ENCODE results near the gene LGALS12. TPM values are rescaled to one million over a fixed set of nuclear protein-coding genes. Genes with fewer than 3 reads are reported as not detected.

Gene LGALS12
- total RNA-seq, 2 donors from 2014 or later, result 0.24 TPM; not detected in 1

DNA sequence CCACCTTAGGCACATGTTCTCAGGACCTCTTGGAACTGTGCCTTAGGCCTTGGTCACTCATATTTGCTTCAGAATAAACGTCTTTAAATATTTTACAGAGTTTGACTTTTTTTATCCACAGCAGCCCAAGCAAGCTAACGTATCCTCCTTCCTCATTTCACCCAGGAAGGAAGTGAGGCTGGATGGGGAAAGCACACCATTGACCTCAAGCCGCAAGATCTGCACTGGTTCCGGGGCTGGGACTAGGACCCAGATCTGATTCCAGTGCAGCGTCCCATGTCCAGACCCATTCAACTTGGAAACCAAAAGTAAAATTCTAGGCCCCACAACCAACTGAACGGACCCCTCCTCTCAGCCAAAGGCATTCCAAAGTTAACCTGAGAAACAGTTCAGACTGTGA lies 2.4 kb upstream of the LGALS12 start:
- no peak for DNase-seq
- no peak overlapping the region for H3K27ac ChIP-seq
- H3K9ac ChIP-seq (ENCODE audit: low read depth in 2 of 2, low read length in 2 of 2), result no peak overlapping the region
- no peak overlapping the region for H3K4me3 ChIP-seq
- intact Hi-C loops (cut with DNase I), result no loop called here
- no peaks in the 10 kb centered on the region for H3K4me1 ChIP-seq
- TF ChIP-seq, protein P1, sequence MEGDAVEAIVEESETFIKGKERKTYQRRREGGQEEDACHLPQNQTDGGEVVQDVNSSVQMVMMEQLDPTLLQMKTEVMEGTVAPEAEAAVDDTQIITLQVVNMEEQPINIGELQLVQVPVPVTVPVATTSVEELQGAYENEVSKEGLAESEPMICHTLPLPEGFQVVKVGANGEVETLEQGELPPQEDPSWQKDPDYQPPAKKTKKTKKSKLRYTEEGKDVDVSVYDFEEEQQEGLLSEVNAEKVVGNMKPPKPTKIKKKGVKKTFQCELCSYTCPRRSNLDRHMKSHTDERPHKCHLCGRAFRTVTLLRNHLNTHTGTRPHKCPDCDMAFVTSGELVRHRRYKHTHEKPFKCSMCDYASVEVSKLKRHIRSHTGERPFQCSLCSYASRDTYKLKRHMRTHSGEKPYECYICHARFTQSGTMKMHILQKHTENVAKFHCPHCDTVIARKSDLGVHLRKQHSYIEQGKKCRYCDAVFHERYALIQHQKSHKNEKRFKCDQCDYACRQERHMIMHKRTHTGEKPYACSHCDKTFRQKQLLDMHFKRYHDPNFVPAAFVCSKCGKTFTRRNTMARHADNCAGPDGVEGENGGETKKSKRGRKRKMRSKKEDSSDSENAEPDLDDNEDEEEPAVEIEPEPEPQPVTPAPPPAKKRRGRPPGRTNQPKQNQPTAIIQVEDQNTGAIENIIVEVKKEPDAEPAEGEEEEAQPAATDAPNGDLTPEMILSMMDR (IDR thresholded peaks at IDR 0.05), result no peak
- H3K36me3 ChIP-seq, result no peaks in the 10 kb centered on the region
- no peaks in the 10 kb centered on the region for H3K27me3 ChIP-seq
- no peaks in the 10 kb centered on the region for H3K9me3 ChIP-seq

DNA sequence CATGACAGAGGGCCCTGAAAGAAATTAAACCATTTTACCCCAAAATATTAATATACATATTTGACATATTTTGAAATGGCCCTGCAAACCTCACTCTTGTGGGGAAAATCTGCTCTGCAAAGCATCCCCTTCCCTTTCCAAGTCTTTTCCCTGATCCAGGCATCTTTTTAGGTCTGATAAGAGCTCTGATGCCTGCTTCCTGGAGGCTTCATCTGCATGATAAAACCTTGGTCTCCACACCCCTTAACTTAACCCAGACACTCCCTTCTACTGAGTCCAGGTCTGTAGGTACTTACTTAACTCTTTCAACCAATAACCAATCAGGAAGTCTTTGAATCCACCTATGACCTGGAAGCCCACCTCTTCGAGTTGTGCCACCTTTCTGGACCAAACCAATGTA lies 1.8 kb upstream of the LGALS12 start:
- Histone ChIP-seq H3K36me3 (no peaks in the 10 kb centered on the region), H3K9me3 (no peaks in the 10 kb centered on the region), H3K9ac (ENCODE audit: low read depth in 2 of 2, low read length in 2 of 2) (no peak overlapping the region), H3K27me3 (no peaks in the 10 kb centered on the region), H3K4me3 (no peak overlapping the region), H3K27ac (no peak overlapping the region), H3K4me1 (no peaks in the 10 kb centered on the region)
- intact Hi-C loops (cut with DNase I), result no loop called here
- TF ChIP-seq, protein P1 (IDR thresholded peaks at IDR 0.05), result no peak
- no peak for DNase-seq

DNA sequence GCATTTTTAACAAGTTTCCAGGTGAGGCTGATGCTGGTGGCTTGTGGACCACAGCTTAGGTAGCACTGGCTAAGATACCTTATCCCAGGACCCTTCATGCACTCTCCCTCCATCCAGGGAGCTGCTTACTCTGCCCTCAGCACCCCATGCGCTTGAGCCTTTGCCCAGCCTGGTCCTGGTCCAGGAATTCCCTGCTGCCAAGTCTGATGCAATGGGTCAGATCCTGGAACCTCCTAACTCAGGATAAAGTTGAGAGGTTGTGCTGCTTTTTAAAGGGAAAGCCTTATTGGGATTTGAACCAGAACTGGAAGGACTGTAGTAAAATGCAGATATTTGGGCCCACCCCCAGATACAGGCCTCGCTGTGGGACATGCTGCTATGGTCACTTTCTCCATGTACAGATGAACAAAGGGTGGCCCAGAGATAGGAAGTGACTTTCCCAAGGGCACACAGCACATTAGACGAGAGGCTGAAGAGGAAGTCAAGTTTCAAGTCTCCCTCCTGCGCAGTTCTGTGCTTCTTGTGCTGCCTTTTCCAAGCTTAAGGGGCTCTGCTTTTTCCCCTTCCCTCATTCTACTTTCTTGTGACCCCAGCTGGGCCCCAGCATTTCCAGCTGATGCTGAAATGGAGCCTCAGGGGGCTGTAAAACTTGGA lies 824 bp upstream of the LGALS12 start:
- DNase-seq, result no peak
- Histone ChIP-seq H3K27ac (no peak overlapping the region), H3K4me3 (no peak overlapping the region), H3K36me3 (no peaks in the 10 kb centered on the region), H3K4me1 (no peaks in the 10 kb centered on the region), H3K9me3 (no peaks in the 10 kb centered on the region), H3K9ac (ENCODE audit: low read depth in 2 of 2, low read length in 2 of 2) (no peak overlapping the region), H3K27me3 (no peaks in the 10 kb centered on the region)
- TF ChIP-seq, protein P1 (IDR thresholded peaks at IDR 0.05), result no peak
- intact Hi-C loops (cut with DNase I), result no loop called here

DNA sequence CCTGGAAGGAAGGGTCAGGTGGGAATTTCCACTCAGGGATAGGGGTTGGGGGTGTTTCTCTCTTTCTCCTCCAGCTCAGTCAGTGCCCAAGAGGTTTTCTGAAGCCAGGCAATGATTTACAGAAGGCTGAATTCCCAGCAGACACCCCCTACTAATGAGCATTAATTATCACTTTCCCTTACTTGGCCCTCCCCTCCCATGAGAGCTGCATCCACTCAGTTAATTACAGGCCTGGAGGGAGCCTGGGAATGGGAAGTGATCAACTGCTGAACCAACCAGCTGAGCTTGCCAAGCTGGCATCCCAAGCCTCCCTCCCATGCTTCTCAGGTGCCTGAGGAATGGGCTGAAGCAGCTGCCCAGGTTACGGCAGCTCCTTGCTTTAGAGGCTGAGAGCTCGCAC lies 992 bp downstream of the LGALS12 start:
- intact Hi-C loops (cut with DNase I), result no loop called here
- TF ChIP-seq, protein P1 (IDR thresholded peaks at IDR 0.05), result no peak

DNA sequence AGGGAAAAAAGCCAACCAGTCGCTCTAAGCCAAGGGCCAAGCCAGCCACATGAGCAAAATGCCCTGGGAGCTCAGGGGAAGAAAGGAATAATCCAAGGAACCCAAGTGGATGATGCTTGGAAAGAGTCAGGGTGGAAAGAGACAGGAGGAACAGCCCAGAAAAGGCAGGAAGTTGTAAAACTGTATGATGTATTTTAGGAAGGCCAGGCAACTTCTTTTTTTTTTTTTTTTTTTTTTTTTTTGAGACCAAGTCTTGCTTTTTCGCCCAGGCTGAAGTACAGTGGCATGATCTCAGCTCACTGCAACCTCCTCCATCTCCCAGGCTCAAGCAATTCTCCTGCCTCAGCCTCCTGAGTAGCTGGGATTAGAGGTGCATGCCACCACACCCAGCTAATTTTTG lies 1.6 kb downstream of the LGALS12 start:
- no peaks in the 10 kb centered on the region for H3K27me3 ChIP-seq
- TF ChIP-seq, protein P1 (IDR thresholded peaks at IDR 0.05), result no peak
- intact Hi-C loops (cut with DNase I), result no loop called here

More for the DNA sequence above, 992 bp downstream of the LGALS12 start:
- Histone ChIP-seq H3K4me3 (no peak overlapping the region), H3K27ac (no peak overlapping the region), H3K4me1 (no peaks in the 10 kb centered on the region), H3K36me3 (no peaks in the 10 kb centered on the region), H3K9me3 (no peaks in the 10 kb centered on the region), H3K9ac (ENCODE audit: low read depth in 2 of 2, low read length in 2 of 2) (peak overlapping the region in 1 of 2 donors; percentile 53), H3K27me3 (no peaks in the 10 kb centered on the region)
- no peak for DNase-seq

More for the DNA sequence above, 1.6 kb downstream of the LGALS12 start:
- Histone ChIP-seq H3K4me3 (no peak overlapping the region), H3K36me3 (no peaks in the 10 kb centered on the region), H3K9me3 (no peaks in the 10 kb centered on the region), H3K27ac (no peak overlapping the region), H3K4me1 (no peaks in the 10 kb centered on the region), H3K9ac (ENCODE audit: low read depth in 2 of 2, low read length in 2 of 2) (no peak overlapping the region)
- no peak for DNase-seq
